ENCODE data around the gene ISCU.

- no peak for TF ChIP-seq GATA2 (IDR thresholded peaks at IDR 0.05; ENCODE audit: low read depth, low read length)
- no peak for TF ChIP-seq GATA3 (IDR thresholded peaks at IDR 0.05; ENCODE audit: low read depth, low read length)
Observed at GRCh38 chr12:108568338-108569154, 6.2 kb downstream of the ISCU start.
